ENCODE results near the gene CHAMP1. TPM values are rescaled to one million over a fixed set of nuclear protein-coding genes. Genes with fewer than 3 reads are reported as not detected.

CHAMP1 gene
- total and polyA plus RNA-seq, 2 of the 8 experiments (the other 6 are each of a cell fraction or from before 2014, with no cell fraction given), result 26.8 to 41.9 TPM

GRCh38 chr13:114315074-114315785 is 927 bp downstream of the CHAMP1 start:
- no peak for DNase-seq (ENCODE audit: low read depth in 1 of 2, low spot score in 2 of 2)
- 59% methylated on average over 7 of the region's 7 CpGs; no CpG with 5 or more reads in 1 of the 2 experiments for WGBS, 2 experiments (ENCODE audit: extremely low coverage in 1 of 2, insufficient coverage in 1 of 2, insufficient read length in 1 of 2, insufficient replicate concordance in 2 of 2, low coverage in 1 of 2, low lambda C conversion rate in 2 of 2, missing lambda C conversion rate in 1 of 2)
- Histone ChIP-seq H2AK5ac (ENCODE audit: low read depth, low read length) (no peak overlapping the region), H2BK5ac (ENCODE audit: low read depth, low read length) (no peak overlapping the region), H2BK20ac (ENCODE audit: low read length) (no peak overlapping the region), H2BK12ac (ENCODE audit: low read depth, low read length) (no peak overlapping the region), H3K4me2 (ENCODE audit: insufficient read depth in 1 of 2, low read depth in 2 of 2, low read length in 2 of 2) (peak overlapping the region; percentile 75 to 79), H4K8ac (ENCODE audit: extremely low read depth, insufficient read depth, low read length) (no peak overlapping the region), H3K27ac (ENCODE audit: low read depth, low read length) (0 out of 2 replicates have a peak overlapping the region, but pooled peaks have one; percentile 82), H3K79me2 (ENCODE audit: control insufficient read depth in 1 of 2, insufficient read depth in 2 of 2, low read length in 2 of 2) (peaks cover 10 to 57% of the 10 kb centered on the region in 2 experiments), H3K18ac (ENCODE audit: extremely low read depth, low read length) (no peak overlapping the region), H3K23ac (ENCODE audit: insufficient read length) (no peak overlapping the region), H3K79me1 (ENCODE audit: low read depth, low read length) (peaks cover 2% of the 10 kb centered on the region; the same call in 1 of the 2 replicates), H4K5ac (ENCODE audit: insufficient read length, low read depth, low read length) (no peak overlapping the region), H3K9ac (replicated peaks in 1 of 4; ENCODE audit: extremely low read depth in 1 of 4, low read depth in 3 of 4, low read length in 3 of 4) (peak overlapping the region; percentile 63 to 99 (median 88); a peak in 6 of 7 replicates), H3K4me3 (ENCODE audit: extremely low read depth in 1 of 4, insufficient read depth in 2 of 4, low read depth in 3 of 4, low read length in 4 of 4) (peak overlapping the region; percentile 72 to 83 (median 76); a peak in 7 of 8 replicates), H3K36me3 (ENCODE audit: control insufficient read depth in 2 of 4, insufficient read depth in 4 of 4, low read length in 3 of 4) (peaks cover 0 to 8% (median 3%) of the 10 kb centered on the region in 4 experiments; a peak in 2 of 8 replicates), H3K27me3 (replicated peaks in 1 of 4; ENCODE audit: control insufficient read depth in 3 of 4, extremely low read depth in 1 of 4, insufficient read depth in 3 of 4, low read length in 3 of 4) (no peaks in the 10 kb centered on the region), H3K56ac (replicated peaks; ENCODE audit: insufficient read length, low read depth, low read length) (no peak overlapping the region), H3K9me3 (ENCODE audit: insufficient read depth in 2 of 2, low read depth in 1 of 2, low read length in 1 of 2) (no peaks in the 10 kb centered on the region), H2BK15ac (ENCODE audit: low read length) (no peak overlapping the region), H2BK120ac (replicated peaks; ENCODE audit: low read depth, low read length) (no peak overlapping the region), H3K4me1 (replicated peaks in 1 of 4; ENCODE audit: control insufficient read depth in 3 of 4, insufficient read depth in 4 of 4, low read length in 3 of 4) (0 out of 7 replicates have a peak, but pooled peaks cover 0 to 3% (median 0%) of the 10 kb centered on the region in 4 experiments), H3K4ac (replicated peaks; ENCODE audit: insufficient read length, low read depth, low read length) (no peak overlapping the region), H3K14ac (ENCODE audit: insufficient read length) (no peak overlapping the region), H3K23me2 (ENCODE audit: low read depth, low read length) (peaks cover 4% of the 10 kb centered on the region; the same call in 1 of the 2 replicates), H4K20me1 (replicated peaks in 1 of 2; ENCODE audit: control insufficient read depth in 1 of 2, insufficient read depth in 2 of 2, low read length in 2 of 2) (peaks cover 0 to 9% of the 10 kb centered on the region in 2 experiments), H2AFZ (ENCODE audit: low read length) (no peak overlapping the region), H4K91ac (replicated peaks; ENCODE audit: insufficient read length, low read length) (no peak overlapping the region)
- no peak for TF ChIP-seq POU5F1 (IDR thresholded peaks at IDR 0.05; ENCODE audit: low read depth, low read length)
- no peak for TF ChIP-seq ATF3 (IDR thresholded peaks at IDR 0.05; ENCODE audit: insufficient read depth, low read depth, low read length)
- no peak for TF ChIP-seq BRCA1 (IDR thresholded peaks at IDR 0.05; ENCODE audit: low read depth, low read length)
- TF ChIP-seq SRF (IDR thresholded peaks at IDR 0.05; ENCODE audit: low read depth, low read length), result no peak
- no peak for TF ChIP-seq CBX8 (IDR thresholded peaks at IDR 0.05; ENCODE audit: borderline replicate concordance, low read depth, low read length)
- TF ChIP-seq NANOG (IDR thresholded peaks at IDR 0.05; ENCODE audit: insufficient read depth, low read depth, low read length, poor library complexity, severe bottlenecking), result no peak
- TF ChIP-seq KDM5A (IDR thresholded peaks at IDR 0.05; ENCODE audit: low read length), result no peak
- POLR2A ChIA-PET (ENCODE audit: partially characterized antibody), result interaction anchor here (0.5 to 7.8 kb wide), 5 partner anchors 12 to 161 kb away, joined by 3 to 51 read pairs (median 4); partner anchors contain the start of gene UPF3A
- no peak for FAIRE-seq
- CTCF ChIA-PET (ENCODE audit: partially characterized antibody), result interaction anchor here (1.0 kb wide), 1 partner anchor 19 kb away, joined by 3 read pairs; no protein-coding TSS in a partner anchor
